Medulla oblongata (tissue), 1 donor: ENCODE results near the gene SLC1A7.
"Not testable (repeated sequence)": the region's sequence is repeated elsewhere in the genome, so short reads cannot be mapped to it uniquely, and the experiment has no call there.

Experiments used
- DNase-seq: peaks from one replicate; pipeline ENCODE4 v3.0.0-alpha.2; 2015; ENCODE audit errors: extremely low spot score

Gene SLC1A7

DNA sequence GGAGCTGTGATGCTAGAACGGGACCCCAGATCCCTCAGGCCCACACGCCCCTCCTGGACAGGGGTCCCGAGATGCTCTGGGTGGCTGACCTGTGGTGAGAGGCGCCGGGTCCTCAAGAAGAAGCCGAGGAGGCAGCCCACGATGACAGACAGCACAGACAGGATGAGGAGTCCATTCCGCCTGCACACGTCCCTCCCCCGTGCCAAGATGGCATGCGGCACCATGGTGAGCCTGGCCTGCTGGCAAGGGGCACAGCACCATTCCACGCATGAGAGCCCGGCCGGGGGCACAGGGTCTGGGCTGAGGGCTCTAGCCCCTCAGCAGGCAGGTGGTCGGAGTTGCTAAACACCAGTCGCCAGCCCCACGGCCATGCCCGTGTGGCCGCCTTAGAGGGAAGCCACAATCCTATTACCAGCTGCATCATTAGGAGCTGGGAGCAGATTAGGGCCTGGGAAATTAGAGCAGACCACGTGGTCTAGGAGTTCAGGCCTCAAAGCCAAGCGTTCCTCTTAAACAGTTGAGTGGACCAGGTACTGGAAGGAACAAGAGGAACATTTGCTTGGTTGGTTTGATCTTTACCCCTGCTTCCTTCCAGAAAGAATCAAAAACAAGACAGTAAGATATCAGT is at the start of gene SLC1A7:
Gene SLC1A7, minus strand, starts transcription at position 413 of the 628 bp plus-strand sequence. Its CDS starts 189 bp downstream, at position 224.
- DNase-seq: no peak

DNA sequence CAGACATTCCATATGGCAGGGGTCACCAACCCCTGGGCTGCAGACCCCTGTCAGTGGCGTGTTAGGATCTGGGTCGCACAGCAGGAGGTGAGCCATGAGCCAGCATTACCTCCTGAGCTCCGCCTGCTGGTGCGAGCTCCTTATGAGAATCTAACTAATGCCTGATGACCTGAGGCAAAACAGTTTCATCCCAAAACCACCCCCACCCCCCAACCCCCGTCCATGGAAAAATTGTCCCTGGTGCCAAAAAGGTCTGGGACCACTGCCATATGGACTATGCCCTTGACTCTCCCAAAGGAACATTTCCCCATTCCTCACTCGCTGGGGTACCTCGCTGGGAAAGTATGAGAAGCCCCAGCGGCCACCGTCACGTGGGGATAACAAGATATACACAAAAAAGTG is 47.8 kb upstream of the SLC1A7 start:
- DNase-seq: no peak

DNA sequence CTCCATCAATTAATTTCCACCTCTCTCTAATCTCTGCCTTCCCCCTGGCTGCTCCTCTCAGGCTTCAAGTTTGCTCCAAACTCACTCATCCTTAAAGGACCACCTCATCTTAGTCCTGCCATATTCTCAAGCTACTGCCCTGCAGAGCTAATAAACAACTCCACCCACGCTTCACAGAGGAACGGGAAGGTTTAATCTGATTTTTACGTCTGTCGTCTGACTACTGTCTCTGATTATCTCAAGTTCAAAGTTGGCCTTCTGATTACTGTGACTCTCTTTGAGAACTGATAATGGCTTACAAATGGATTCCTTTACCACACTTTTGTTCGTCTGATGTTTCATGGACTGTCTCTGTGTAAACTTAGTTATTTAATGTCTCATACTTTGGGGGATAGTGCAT is 46.6 kb upstream of the SLC1A7 start:
- no peak for DNase-seq

DNA sequence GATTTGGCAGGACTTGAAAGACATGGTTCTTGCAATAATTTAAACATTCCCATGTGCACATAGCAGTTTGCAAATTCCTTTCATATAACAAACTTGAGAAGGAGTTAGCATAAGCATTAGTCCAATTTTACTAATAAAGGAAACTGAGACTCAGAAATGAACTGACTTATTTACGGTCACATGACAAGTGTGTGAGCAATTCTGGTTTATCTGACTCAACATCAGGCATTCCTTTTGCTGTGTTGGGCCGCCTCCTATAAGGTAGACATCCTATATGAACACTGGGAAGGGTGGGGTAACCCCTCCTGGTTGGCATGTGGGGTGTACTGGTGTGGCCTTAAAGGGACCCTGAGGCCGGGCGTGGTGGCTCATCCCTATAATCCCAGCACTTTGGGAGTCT is 45.7 kb upstream of the SLC1A7 start:
- DNase-seq: no peak

DNA sequence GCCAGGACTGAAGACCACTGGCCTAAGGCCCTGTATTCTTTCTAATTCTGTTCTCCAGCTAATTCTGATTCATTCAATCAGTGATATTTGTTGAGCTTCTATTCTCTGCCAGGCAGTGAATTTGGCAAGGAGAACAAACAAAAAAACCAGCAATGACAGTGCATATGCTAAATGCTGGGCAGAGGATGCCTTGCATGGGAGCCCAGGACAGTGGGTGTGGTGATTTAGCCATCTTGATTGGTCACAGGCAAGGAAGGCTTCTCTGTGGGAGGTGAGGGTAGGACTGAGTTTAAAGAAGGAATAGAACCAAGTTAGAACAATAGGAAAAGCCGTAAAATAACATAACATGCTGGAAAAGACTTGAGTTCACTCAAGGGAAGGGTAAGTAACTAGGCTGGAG is 45.0 kb upstream of the SLC1A7 start:
- DNase-seq: no peak

DNA sequence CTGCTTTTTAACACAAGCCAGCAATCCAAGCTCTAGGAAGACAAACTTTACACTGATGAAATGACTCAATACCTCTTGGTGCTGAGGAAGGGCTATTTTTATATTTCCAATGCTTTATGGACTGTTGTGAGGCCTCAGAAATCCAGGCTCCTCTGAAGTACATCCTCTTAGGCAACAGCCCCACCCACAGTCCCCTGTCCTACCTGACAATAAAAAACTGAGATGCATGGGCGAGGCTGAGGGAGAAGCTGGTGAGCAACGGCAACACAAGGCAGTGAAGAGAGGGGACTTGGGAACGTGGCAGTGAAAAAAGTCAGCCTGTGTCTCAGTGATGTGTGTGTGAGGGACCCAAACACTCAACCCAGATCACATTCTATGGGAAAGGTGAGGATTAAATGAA is 44.1 kb upstream of the SLC1A7 start:
- DNase-seq: no peak

DNA sequence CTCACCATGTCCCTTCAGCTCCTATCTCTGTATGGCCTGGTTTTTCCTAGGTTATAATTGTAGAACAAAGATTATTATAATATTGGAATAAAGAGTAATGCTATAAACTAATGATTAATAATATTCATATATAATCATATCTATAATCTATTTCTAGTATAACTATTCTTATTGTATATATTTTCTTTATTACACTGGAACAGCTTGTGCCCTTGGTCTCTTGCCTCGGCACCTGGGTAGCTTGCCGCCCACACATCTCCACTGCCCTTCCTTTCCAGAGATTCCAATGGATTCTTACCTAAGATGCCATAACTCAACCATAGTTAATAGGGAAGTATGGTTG is 43.5 kb upstream of the SLC1A7 start:
- DNase-seq: not testable (repeated sequence)

DNA sequence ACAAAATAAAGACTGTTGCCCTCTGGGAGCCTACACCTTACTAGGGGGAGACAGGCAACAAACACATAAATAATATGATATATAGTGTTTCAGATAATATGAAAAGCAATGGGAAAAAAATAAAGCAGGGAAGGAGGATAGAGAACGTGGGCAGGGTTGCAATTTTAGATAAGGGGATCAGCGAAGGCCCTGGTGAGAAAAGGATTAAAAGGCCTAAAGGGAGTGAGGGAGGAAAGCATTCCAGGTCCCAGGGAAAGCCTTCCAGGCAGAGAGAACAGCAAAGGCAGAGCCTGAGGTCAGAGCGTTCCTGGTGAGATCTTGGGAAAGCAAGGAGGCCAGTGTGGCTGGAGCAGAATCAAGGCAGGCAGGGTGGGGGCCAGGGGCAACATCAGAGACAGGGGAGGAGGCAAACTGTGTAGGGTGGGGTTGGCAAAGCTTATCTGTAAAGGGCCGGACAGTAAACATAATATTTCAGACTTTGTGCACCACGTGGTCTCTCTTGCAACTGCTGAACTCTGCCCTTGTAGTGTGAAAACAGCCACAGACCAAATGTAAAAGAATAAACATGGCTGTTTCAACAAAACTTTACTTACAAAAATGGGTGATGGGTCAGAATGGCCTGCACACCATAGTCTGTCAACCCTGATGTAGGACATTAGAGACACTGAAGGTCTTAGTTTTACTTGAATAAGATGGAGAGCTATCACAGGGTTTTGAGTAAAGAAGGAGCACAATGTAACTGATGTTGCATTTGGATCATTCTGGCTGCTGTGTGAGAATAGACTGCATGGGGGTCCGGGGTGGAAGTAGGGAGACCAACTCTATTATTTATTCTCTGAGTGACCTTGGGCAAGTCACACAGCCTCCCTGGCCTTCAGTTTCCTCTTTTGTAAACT is 40.9 kb upstream of the SLC1A7 start:
- DNase-seq: no peak

DNA sequence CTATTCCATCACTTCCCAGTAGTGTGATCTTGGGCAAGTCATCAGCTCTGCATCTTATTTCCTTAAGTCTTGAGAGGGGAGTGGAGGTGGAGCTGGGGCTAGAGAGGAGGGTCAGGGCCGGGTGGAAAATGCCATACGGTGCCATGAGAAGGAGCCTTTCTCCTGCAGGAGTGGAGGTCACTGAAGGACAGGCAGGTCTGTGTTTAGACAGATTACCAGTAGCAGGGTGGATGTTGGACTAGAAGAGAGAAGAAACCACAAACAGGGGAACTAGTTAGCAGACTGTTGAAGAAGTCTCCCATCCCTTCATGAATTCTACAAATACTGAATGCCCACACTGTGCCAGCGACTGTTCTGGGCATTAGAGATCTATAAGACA is 40.3 kb upstream of the SLC1A7 start:
- DNase-seq: no peak

DNA sequence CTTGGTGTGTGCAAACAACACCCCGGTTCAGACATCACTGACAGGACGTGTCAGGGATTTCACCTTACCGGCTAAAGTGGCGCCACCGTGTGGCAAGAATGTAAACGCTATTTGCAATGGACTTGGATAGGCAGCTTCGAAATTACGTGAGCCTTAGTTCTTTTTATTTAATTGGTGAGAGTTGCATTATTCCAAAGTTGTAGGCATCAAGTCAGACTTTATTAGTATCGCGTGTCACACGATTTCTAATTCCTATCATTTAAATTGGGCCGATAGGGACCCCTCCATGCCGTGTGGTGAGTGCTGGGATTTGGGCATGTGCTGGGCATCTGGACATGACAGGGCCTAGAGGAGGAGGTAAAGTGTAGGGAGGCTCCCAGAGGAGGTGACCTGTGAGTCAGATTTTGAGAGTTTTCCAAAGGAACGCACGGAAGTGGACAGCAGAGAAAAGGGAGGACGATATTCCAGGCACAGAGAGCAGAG is 39.7 kb upstream of the SLC1A7 start:
- DNase-seq: peak; percentile 84

DNA sequence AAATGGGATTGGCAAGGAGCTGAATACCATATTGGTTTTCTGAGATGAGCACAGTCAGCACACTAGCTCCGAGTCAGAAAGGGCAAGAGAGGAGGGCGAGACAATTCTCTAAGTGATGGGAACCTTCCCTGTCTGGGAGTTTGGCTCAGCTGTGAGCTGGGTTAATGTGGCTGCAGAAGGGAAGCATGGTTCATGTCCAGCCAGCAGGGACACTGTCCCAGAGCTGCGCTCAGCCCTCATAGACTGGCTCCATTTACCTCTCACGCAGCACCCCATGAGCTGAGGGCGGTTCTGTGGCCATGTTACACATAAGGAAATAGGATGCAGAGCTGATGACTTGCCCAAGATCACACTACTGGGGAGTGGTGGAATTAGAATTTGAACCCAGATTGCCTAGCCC is 38.5 kb upstream of the SLC1A7 start:
- no peak for DNase-seq

DNA sequence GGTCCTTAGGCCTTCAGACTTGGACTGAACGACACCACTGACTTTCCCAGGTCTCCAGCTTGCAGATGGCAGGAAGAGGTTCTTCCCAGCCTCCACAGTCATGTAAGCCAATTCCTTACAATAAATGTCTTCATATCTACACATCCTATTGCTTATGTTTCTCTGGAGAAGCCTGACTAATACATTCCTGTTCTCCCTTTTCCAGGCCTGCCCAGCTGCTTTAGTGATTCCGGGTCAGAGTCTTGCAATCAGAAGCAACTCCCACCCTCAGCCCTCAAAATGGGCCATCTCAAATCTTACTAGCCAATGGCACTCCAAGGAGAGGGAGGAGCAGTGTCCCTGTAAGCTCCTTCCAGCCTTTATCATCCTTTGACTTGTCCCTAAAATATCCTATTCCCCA is 37.8 kb upstream of the SLC1A7 start:
- DNase-seq: no peak

DNA sequence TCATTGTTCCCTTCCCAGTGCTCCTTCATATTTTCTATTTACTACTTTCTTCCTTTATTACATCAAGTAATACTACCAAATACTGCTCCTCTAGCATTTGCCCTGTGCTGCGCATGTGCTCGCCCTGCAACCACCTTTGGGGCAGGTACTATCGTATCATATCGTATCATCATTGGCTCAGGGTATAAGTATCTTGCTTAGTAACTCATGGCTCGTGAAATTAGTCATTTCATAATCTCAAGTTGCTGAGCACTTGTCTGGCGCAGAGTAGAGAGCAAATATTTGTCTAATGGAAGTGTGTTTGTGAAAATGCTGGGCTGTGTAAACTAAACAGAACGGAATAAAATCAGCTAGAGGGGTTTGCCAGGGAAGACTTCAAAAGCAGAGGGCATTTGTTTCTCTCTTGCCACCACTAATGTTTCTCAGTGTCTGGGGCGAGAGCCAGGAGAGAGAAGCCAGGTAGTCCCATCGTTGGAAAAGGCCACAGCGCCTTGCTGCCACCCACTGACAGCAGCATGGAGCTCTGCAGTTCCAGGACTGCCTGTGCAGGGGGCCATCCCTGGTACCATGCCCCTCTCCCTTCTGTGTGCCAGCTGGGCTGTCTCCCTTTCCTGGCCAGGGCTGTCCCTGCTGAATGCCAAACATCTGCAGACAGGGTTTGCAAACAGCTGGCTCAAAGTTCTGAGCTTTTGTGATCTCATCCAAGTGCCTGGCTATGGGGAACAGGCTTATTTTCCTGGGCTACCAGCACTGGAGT is 34.2 kb upstream of the SLC1A7 start:
- peak; percentile 42 for DNase-seq

DNA sequence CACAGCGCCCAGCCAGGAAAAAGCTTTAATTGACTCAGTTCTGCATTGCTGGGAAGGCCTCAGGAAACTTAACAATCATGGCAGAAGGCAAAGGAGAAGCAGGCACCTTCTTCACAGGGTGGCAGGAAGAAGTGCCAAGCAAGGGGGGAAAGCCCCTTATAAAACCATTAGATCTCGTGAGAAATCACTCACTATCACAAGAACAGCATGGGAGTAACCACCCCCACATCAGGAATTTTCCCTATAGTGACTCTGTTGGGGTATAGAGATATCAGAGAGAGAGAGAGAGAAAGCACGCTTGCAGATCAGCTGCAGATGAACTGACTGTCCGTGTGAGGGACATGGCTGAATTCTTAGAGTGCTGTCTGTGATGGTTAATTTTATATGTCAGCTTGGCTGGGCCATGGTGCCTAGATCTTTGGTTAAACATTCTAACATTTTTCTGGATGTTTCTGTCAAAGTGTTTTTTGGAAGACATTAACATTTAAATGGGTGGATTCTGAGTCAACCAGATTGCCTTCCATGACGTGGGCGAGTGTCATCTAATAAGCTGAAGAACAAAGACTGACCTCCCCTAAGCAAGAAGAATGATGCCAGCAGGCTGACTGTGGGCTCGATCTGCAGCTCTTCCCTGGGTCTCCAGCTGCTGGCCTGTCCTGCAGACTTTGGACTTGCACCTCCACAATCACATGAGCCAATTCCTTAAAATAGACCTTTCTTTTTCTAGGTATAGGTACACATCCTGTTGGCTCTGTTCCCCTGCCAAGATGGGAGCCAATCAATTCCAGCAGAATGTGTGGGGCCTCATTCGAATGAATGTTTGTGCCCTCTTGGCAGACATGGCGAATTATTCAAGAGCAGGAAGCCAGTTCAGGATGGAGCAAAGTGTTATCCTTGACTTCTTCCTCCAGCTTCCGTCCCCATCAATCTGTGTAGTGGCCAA is 32.8 kb upstream of the SLC1A7 start:
- no peak for DNase-seq

DNA sequence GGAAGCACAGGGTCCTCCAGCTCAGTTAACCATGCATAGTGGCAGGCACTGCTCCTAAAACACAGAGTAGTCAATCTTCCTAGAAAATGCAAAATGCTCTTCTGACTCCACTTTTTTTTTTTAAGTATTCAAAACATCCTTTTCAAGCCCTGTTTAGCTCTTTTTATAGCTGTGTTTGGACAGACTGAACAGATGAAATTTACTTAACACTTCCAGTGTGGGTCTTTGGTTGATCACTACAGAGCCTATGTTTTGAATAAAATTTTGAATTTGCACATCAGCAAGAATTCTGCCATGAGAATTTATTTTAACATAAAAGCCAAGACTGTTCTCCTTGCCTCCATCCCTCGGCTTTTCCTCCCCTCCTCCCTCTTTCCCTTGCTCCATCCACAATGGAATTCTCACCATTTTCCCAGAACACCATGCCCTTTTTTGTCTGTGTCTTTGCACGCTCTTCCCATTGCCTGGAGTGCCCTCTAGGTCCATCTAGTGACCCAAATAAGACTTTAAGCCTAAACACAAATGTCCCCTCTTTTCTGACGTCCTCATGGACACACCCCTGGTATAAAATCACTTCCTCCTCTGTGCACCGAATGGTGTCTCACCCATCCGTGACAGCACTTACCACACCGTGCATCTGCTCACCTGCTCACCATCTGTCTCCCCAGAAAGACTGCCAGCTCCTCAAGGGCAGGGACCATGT is 30.1 kb upstream of the SLC1A7 start:
- no peak for DNase-seq

DNA sequence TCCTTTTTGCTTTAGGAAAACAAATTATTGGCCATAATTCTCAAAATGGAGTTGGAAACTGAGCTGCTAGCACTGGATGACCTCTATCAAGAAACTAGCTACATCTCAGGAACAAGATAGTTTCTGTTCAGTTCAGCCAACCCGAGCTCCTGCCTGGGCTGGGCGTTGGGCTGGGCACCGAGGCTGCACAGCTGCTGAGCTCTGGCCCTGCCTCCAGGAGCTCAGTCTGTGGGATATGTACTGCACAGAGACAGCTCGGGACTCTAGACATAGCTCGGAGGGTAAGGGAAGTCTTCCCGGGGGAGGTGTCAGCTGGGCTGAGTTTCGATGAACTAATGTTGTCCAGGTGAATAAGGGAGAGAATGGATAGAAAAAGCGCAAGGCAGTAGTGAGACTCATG is 24.5 kb upstream of the SLC1A7 start:
- DNase-seq: no peak

DNA sequence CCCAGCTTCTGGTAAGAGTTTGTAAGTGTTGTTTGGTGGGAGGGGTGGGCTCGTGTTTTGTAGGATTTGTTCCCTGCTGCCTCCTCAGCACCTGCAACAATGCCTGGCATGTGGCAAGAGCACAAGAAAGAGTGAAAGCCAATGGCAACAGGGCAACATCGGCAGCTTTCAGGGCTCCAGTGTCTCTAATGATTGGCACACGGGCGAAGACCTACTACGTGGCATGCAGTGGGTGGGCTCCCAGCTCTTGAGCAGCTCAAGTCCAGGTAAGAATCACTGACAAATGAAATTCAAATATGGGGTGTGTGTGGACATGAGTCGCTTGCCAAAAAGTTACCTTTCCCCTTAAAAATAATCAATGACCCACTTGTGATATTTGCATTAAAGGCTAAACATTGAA is 23.9 kb upstream of the SLC1A7 start:
- DNase-seq: no peak

DNA sequence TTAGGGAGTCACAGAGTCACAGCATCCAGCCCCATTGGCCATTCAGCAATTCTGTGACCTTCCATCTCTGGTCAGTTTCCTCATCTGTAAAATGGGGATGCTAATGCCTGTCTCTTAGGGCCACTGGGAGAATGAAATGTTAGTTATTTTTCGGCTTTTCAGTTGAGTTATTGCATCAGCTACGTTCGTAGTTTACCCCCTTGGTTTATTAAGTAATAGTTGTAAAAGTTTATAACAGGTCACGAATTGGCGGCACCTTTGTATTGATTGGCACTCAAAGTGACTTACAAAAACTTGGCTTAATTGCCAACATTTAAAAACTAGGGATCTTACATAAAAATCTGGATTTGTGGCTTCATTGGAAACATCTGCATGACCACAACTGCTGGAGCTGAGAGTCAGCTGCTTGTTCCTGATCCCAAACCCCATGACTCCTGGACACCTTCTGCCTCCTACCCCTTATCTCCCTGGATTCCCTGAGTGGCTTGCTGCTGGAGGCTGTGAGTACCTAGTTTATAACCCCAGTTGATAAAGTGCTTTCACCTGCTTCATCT is 23.0 kb upstream of the SLC1A7 start:
- DNase-seq: no peak

DNA sequence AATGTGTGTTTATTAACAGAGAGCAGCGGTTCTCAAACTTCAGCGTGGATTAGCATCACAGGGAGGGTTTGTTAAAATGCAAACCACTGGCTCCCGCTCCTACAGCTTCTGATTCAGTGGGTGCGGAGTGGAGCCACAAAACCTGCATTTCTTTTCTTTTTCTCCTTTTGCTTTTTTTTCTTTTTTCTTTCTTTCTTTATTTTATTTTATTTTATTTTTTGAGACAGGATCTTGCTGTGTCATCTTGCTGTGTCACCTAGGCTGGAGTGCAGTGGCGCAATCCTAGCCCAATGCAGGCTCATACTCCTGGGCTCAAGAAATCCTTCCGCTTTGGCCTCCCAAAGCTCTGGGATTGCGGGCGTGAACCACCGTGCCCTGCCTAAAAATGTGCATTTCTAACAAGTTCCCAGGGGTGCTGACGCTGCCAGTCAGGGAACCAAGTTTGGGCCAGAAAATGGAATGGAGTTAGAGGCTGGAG is 20.9 kb upstream of the SLC1A7 start:
- no peak for DNase-seq

DNA sequence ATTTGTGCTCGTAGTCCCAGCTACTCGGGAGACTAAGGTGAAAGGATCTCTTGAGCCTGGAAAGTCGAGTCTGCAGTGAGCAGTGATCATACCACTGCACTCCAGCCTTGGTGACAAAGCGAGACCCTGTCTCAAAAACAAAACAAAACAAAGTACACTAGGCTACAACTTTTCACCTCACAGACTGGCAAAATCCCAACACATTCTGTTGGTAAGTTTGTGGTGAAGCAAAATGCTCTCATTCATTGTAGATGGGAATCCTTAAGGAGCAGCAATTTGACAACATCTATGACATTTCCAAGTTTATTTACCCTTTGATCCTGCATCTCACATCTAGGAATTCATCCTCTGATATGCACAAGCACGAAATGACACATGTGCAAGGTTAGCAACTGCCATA is 20.2 kb upstream of the SLC1A7 start:
- DNase-seq: no peak
